Gastrocnemius medialis (tissue), 4 donors: ENCODE results near the gene PSMB3.

Experiments used
- CTCF ChIP-seq, 5 experiments: fragments of 450-650 bp in 3 of 5; fragments of 200-600 bp in 2 of 5; sonication (generic) in 2 of 5; IDR thresholded peaks in 4 of 5; conservative IDR thresholded peaks in 1 of 5; 1 replicate in 4 of 5; 2 replicates in 1 of 5; pipeline ENCODE4 v1.5.1; 2016 to 2019; ENCODE audit warnings: antibody characterized with exemption in 5 of 5, mild to moderate bottlenecking in 3 of 5, moderate library complexity in 3 of 5
- POLR2A ChIP-seq, 2 donors: fragments of 450-650 bp; IDR thresholded peaks; one replicate each; pipeline ENCODE4 v1.6.1; 2017; ENCODE audit warnings: antibody characterized with exemption in 2 of 2, mild to moderate bottlenecking in 2 of 2, moderate library complexity in 2 of 2

DNA sequence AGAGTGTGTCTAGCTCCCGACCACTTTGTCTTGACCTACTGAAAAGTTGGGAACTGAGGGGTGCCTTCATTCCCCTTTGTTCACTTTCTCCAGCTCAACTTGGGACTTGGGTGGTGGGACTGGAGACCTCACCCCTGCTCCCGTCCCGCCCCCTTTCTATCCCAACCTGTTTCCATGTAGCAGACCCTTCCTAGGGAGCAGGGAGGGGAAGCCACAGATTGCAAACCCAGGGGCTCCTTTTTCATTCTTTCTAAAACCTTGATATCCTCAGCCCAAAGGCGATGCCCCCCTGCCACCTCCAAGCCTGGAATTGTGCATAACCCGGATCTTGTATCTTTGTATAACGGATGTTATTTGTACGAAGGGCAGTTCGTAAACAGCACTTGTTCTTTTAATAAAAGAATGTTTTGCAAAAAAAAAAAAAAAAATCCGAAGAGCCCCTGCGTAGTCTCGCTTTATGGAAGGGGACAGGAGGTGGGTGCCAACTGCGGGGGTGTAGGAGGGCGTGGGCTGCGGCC lies 23.1 kb upstream of the PSMB3 start:
- no peak for TF ChIP-seq CTCF (IDR thresholded peaks at IDR 0.05 in 4 of 5, conservative IDR thresholded peaks at IDR 0.05 in 1 of 5)
- no peak for TF ChIP-seq POLR2A (IDR thresholded peaks at IDR 0.05)
